HepG2 (cell line): Measurements from ENCODE around the gene SLF1. TPM values are rescaled to one million over a fixed set of nuclear protein-coding genes. Genes with fewer than 3 reads are reported as not detected.

Experiments used
- ATAC-seq: fragments of 200-7000 bp; cut with Tn5 transposase; 3 replicates; pipeline ENCODE4 v1.9.1; 2020; ENCODE audit warnings: mild to moderate bottlenecking, moderate library complexity
- BruUV-seq: library from RNA; stranded (reverse); fragments of 400-500 nt; replicated peaks from 2 replicates; lab custom pipeline; 2021; lab: Mats Ljungman, UMichigan
- CTCF ChIA-PET: fragments of 300-600 bp; formaldehyde crosslinking; extraction: SDS; loops from one replicate; lab custom pipeline; 2021; ENCODE audit warnings: low total read pairs, inconsistent platforms, low intra/inter-chr PET ratio; lab: Yijun Ruan, JAX
- POLR2A ChIA-PET: fragments of 350-600 bp; sonication (Branson Sonifier 250); formaldehyde crosslinking; loops from one replicate; lab custom pipeline; 2020; ENCODE audit warnings: antibody characterized with exemption, inconsistent platforms; lab: Yijun Ruan, JAX
- DNase-seq: peaks from one replicate; pipeline ENCODE4 v3.0.0-alpha.2; 2015; ENCODE audit warnings: low spot score
- FAIRE-seq: peaks from 3 replicates; lab custom pipeline; 2011; peaks lifted over from hg19 to GRCh38; lab: Jason Lieb, UNC
- H2AFZ ChIP-seq: one replicate; pipeline ENCODE4 v1.6.1; 2011; ENCODE audit warnings: low read length, inconsistent platforms
- H3K27ac ChIP-seq: fragments of 300-600 bp; 3 replicates; pipeline ENCODE4 v1.8.0; 2011; ENCODE audit warnings: mixed run types, mild to moderate bottlenecking, mixed read lengths, low read length, inconsistent platforms; ENCODE audit not compliant: insufficient read depth; ENCODE audit errors: extremely low read length
- H3K27me3 ChIP-seq, 2 experiments: fragments of 200-600 bp in 1 of 2; 2 replicates in 1 of 2; 3 replicates in 1 of 2; pipeline versions ENCODE4 v1.6.0 to v1.8.0; 2011; ENCODE audit warnings: low read length in 2 of 2, mild to moderate bottlenecking in 2 of 2, moderate library complexity in 2 of 2, inconsistent platforms in 1 of 2; ENCODE audit not compliant: insufficient read depth in 2 of 2, control insufficient read depth in 1 of 2
- H3K36me3 ChIP-seq, 2 experiments: fragments of 200-600 bp in 1 of 2; replicated peaks in 1 of 2; 2 replicates in 1 of 2; 3 replicates in 1 of 2; pipeline versions ENCODE4 v1.5.1 to v1.8.0; 2011; ENCODE audit warnings: low read length in 2 of 2, inconsistent platforms in 1 of 2; ENCODE audit not compliant: insufficient read depth in 2 of 2, control insufficient read depth in 1 of 2
- H3K4me1 ChIP-seq: 2 replicates; pipeline ENCODE4 v1.5.1; 2012; ENCODE audit warnings: low read length, inconsistent platforms; ENCODE audit not compliant: insufficient read depth
- H3K4me2 ChIP-seq: 2 replicates; pipeline ENCODE4 v1.6.0; 2011; ENCODE audit warnings: low read depth, low read length, inconsistent platforms
- H3K4me3 ChIP-seq, 3 experiments: fragments of 200-600 bp in 1 of 3; sonication (generic), shearing (Covaris generic) in 1 of 3; replicated peaks in 1 of 3; 2 replicates each; pipeline ENCODE4 v1.5.1; 2011 to 2016; ENCODE audit warnings: low read length in 3 of 3, inconsistent platforms in 2 of 3, low read depth in 2 of 3, mild to moderate bottlenecking in 2 of 3, control low read depth in 1 of 3, mixed read lengths in 1 of 3; ENCODE audit not compliant: insufficient read depth in 1 of 3
- H3K79me2 ChIP-seq: one replicate; pipeline ENCODE4 v1.6.1; 2011; ENCODE audit warnings: low read length, inconsistent platforms; ENCODE audit not compliant: insufficient read depth
- H3K9ac ChIP-seq: 2 replicates; pipeline ENCODE4 v1.6.0; 2011; ENCODE audit warnings: mild to moderate bottlenecking, low read depth, low read length, inconsistent platforms; ENCODE audit not compliant: insufficient read depth
- H3K9me3 ChIP-seq: 2 replicates; pipeline ENCODE4 v1.5.1; 2012; ENCODE audit warnings: mild to moderate bottlenecking, low read length
- H4K20me1 ChIP-seq: 2 replicates; pipeline ENCODE4 v1.6.0; 2011; ENCODE audit warnings: inconsistent platforms, mild to moderate bottlenecking, low read length, moderate library complexity; ENCODE audit not compliant: insufficient read depth
- CENPT ChIP-seq: sonication (generic); formaldehyde crosslinking; IDR thresholded peaks from 2 replicates; pipeline ENCODE4 v1.8.0; 2022; ENCODE audit warnings: low read depth, mild to moderate bottlenecking, moderate library complexity, missing genetic modification reagents
- FOSL2 ChIP-seq: sonication (generic); formaldehyde crosslinking; IDR thresholded peaks from 2 replicates; pipeline ENCODE4 v1.4.0; 2020; ENCODE audit warnings: missing genetic modification reagents
- MTA3 ChIP-seq: sonication (generic); formaldehyde crosslinking; IDR thresholded peaks from 2 replicates; pipeline ENCODE4 v1.4.0; 2020; ENCODE audit warnings: missing genetic modification reagents
- TSC22D2 ChIP-seq: sonication (generic); formaldehyde crosslinking; IDR thresholded peaks from 2 replicates; pipeline ENCODE4 v1.5.1; 2020; ENCODE audit warnings: missing genetic modification reagents, mild to moderate bottlenecking, borderline replicate concordance
- ZFP1 ChIP-seq: IDR thresholded peaks from 2 replicates; pipeline ENCODE4 v1.6.1; 2016
- ZNF446 ChIP-seq: sonication (generic); formaldehyde crosslinking; IDR thresholded peaks from 2 replicates; pipeline ENCODE4 v1.5.0; 2020; ENCODE audit warnings: mild to moderate bottlenecking, missing genetic modification reagents
- ZNF547 ChIP-seq: sonication (generic); formaldehyde crosslinking; IDR thresholded peaks from 2 replicates; pipeline ENCODE4 v1.5.1; 2020; ENCODE audit warnings: mild to moderate bottlenecking, missing genetic modification reagents
- WGBS: methylation state at CpG from one replicate; pipeline ENCODE4 v1.1.6; 2017; ENCODE audit warnings: low lambda C conversion rate; 5-methylcytosine and 5-hydroxymethylcytosine counted together
- in situ Hi-C: cut with HindIII; loops from 2 replicates; pipeline ENCODE4 v1.10.0; 2017; ENCODE audit warnings: low pct_unique_long_range_greater_than_20kb; ENCODE audit not compliant: extremely low pct_ligation_motif_present
- intact Hi-C: fragments of 100-400 bp; cut with micrococcal nuclease; formaldehyde crosslinking; loops from one replicate; pipeline ENCODE4 v1.10.0; 2022; ENCODE audit not compliant: unreplicated experiment
- polyA plus RNA-seq, 8 experiments: library from polyadenylated mRNA; depleted of rRNA in 3 of 8; stranded (reverse) in 7 of 8; unstranded in 1 of 8; fragments of >200 nt; fragmentation: Illumina TruSeq in 4 of 8; extraction: Trizol in 4 of 8; gene quantifications; 2 replicates each; pipeline versions ENCODE4 v1.2.1 to v1.2.3, GENCODE V29; 2011 to 2016; ENCODE audit warnings: low read depth in 4 of 8, missing spikeins in 1 of 8, mixed read lengths in 1 of 8; ENCODE audit not compliant: insufficient read depth in 1 of 8
- total RNA-seq, 5 experiments: library from RNA; depleted of rRNA; stranded (reverse); fragments of >200 nt; fragmentation: Illumina TruSeq; extraction: Trizol; gene quantifications; 2 replicates each; pipeline ENCODE4 v1.2.3, GENCODE V29; 2016; ENCODE audit warnings: low read depth in 1 of 5
- TF ChIP-seq, protein P1 (sequence below): sonication (generic); formaldehyde crosslinking; IDR thresholded peaks from 2 replicates; pipeline ENCODE4 v1.5.1; 2020; ENCODE audit warnings: missing genetic modification reagents, mild to moderate bottlenecking, borderline replicate concordance
- TF ChIP-seq, protein P2 (sequence below), 2 experiments: fragments of 450-650 bp in 1 of 2; sonication (generic) in 1 of 2; formaldehyde crosslinking in 1 of 2; IDR thresholded peaks; 2 replicates each; pipeline versions ENCODE4 v1.6.1 to v1.8.0; 2016 to 2022; ENCODE audit warnings: antibody characterized with exemption in 1 of 2, mild to moderate bottlenecking in 1 of 2, missing genetic modification reagents in 1 of 2
- TF ChIP-seq, protein P3 (sequence below): sonication (generic); formaldehyde crosslinking; IDR thresholded peaks from 2 replicates; pipeline ENCODE4 v1.4.0; 2020; ENCODE audit warnings: missing genetic modification reagents

The SLF1 gene
- total and polyA plus RNA-seq, 2 of the 13 experiments (the other 11 are each of a cell fraction or from before 2014, with no cell fraction given), result 2.1 to 9.1 TPM

DNA sequence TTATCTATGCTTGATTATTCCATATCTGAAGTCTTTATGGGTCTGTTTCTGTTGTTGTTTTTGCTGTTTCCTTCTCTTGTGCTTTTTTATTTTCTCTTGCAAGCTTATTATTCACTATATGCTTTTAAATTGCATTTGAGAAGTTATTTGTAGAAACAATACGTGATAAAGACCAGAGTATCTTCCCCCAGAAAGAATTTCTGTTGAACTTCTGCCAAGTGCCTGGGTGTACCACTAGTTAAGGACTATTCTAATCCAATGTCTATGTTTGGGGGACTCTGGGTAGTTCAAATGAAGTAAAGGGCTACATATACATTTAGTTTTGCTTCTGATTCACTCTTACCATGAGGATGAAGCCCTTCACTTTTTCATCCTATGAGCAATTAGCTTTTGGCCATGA lies 54.3 kb downstream of the SLF1 start:
- H3K79me2 ChIP-seq, result no peaks in the 10 kb centered on the region
- DNase-seq, result no peak
- intact Hi-C loops, result no loop called here

More for the DNA sequence above, 54.3 kb downstream of the SLF1 start:
- in situ Hi-C loops, result no loop called here
- FAIRE-seq (no peak), ATAC-seq (no peak)
- no peak overlapping the region for H2AFZ ChIP-seq
- no peaks in the 10 kb centered on the region for H3K9me3 ChIP-seq
- H4K20me1 ChIP-seq, result no peaks in the 10 kb centered on the region
- no peaks in the 10 kb centered on the region for H3K4me1 ChIP-seq
- 90% methylated on average over 1 of the region's 1 CpG for WGBS
- no peak overlapping the region for H3K27ac ChIP-seq
- H3K27me3 ChIP-seq, result no peaks in the 10 kb centered on the region
- H3K4me2 ChIP-seq, result no peak overlapping the region
- no peak for TF ChIP-seq ZNF446 (CRISPR knock-in tag)
- TF ChIP-seq ZFP1 (CRISPR knock-in tag), result no peak
- no peak for TF ChIP-seq ZNF547 (CRISPR knock-in tag)
- TF ChIP-seq, protein P1, sequence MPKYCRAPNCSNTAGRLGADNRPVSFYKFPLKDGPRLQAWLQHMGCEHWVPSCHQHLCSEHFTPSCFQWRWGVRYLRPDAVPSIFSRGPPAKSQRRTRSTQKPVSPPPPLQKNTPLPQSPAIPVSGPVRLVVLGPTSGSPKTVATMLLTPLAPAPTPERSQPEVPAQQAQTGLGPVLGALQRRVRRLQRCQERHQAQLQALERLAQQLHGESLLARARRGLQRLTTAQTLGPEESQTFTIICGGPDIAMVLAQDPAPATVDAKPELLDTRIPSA (CRISPR knock-in tag), result no peak
- TF ChIP-seq, protein P2, sequence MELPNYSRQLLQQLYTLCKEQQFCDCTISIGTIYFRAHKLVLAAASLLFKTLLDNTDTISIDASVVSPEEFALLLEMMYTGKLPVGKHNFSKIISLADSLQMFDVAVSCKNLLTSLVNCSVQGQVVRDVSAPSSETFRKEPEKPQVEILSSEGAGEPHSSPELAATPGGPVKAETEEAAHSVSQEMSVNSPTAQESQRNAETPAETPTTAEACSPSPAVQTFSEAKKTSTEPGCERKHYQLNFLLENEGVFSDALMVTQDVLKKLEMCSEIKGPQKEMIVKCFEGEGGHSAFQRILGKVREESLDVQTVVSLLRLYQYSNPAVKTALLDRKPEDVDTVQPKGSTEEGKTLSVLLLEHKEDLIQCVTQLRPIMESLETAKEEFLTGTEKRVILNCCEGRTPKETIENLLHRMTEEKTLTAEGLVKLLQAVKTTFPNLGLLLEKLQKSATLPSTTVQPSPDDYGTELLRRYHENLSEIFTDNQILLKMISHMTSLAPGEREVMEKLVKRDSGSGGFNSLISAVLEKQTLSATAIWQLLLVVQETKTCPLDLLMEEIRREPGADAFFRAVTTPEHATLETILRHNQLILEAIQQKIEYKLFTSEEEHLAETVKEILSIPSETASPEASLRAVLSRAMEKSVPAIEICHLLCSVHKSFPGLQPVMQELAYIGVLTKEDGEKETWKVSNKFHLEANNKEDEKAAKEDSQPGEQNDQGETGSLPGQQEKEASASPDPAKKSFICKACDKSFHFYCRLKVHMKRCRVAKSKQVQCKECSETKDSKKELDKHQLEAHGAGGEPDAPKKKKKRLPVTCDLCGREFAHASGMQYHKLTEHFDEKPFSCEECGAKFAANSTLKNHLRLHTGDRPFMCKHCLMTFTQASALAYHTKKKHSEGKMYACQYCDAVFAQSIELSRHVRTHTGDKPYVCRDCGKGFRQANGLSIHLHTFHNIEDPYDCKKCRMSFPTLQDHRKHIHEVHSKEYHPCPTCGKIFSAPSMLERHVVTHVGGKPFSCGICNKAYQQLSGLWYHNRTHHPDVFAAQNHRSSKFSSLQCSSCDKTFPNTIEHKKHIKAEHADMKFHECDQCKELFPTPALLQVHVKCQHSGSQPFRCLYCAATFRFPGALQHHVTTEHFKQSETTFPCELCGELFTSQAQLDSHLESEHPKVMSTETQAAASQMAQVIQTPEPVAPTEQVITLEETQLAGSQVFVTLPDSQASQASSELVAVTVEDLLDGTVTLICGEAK (IDR thresholded peaks at IDR 0.05), result no peak
- TF ChIP-seq, protein P2 (CRISPR knock-in tag; IDR thresholded peaks at IDR 0.05), result no peak
- no peak for TF ChIP-seq TSC22D2 (CRISPR knock-in tag)
- no peak for TF ChIP-seq CENPT (CRISPR knock-in tag)
- no peak for TF ChIP-seq FOSL2
- no peak for TF ChIP-seq MTA3
- TF ChIP-seq, protein P3, sequence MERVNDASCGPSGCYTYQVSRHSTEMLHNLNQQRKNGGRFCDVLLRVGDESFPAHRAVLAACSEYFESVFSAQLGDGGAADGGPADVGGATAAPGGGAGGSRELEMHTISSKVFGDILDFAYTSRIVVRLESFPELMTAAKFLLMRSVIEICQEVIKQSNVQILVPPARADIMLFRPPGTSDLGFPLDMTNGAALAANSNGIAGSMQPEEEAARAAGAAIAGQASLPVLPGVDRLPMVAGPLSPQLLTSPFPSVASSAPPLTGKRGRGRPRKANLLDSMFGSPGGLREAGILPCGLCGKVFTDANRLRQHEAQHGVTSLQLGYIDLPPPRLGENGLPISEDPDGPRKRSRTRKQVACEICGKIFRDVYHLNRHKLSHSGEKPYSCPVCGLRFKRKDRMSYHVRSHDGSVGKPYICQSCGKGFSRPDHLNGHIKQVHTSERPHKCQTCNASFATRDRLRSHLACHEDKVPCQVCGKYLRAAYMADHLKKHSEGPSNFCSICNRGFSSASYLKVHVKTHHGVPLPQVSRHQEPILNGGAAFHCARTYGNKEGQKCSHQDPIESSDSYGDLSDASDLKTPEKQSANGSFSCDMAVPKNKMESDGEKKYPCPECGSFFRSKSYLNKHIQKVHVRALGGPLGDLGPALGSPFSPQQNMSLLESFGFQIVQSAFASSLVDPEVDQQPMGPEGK (CRISPR knock-in tag), result no peak
- peaks cover 0 to 7% of the 10 kb centered on the region in 2 experiments; a peak in 3 of 5 replicates for H3K36me3 ChIP-seq
- CTCF ChIA-PET, result no interaction called here
- POLR2A ChIA-PET, result no interaction called here
- BruUV-seq, result no TSS peak
- H3K4me3 ChIP-seq, result no peak overlapping the region
- no peak overlapping the region for H3K9ac ChIP-seq
